ENCODE measurements around the gene FBXO27.

GRCh38 chr19:39059302-39059701 is 27.0 kb upstream of the FBXO27 start:
- no peak for TF ChIP-seq POLR2AphosphoS5 (IDR thresholded peaks at IDR 0.05; ENCODE audit: borderline replicate concordance, low read depth, low read length)
- TF ChIP-seq FOXP2 (optimal IDR thresholded peaks at IDR 0.05; ENCODE audit: control extremely low read depth, extremely low read length, insufficient read depth): no peak
